SU-DHL-6 (cell line): Measurements from ENCODE around the gene ATE1.

ENCODE experiments used
- H2AFZ ChIP-seq: fragments of 200-600 bp; sonication (generic); 2 replicates; pipeline ENCODE4 v1.6.1; 2014; ENCODE audit warnings: low read depth, mild to moderate bottlenecking, moderate library complexity, mixed read lengths, antibody characterized with exemption, low read length; ENCODE audit not compliant: severe bottlenecking
- H3F3A ChIP-seq: fragments of 200-600 bp; shearing (Covaris generic); 2 replicates; pipeline ENCODE4 v1.6.0; 2016; ENCODE audit warnings: antibody characterized with exemption, mild to moderate bottlenecking; ENCODE audit not compliant: insufficient read depth
- H3K27ac ChIP-seq: fragments of 200-600 bp; sonication (generic); 2 replicates; pipeline ENCODE4 v1.5.1; 2016; ENCODE audit warnings: low read depth, mild to moderate bottlenecking, low read length, moderate library complexity, mixed read lengths
- H3K27me3 ChIP-seq: fragments of 200-600 bp; sonication (generic), shearing (Covaris generic); 2 replicates; pipeline ENCODE4 v1.6.0; 2014; ENCODE audit warnings: mild to moderate bottlenecking, low read length
- H3K36me3 ChIP-seq: fragments of 200-600 bp; sonication (generic); 2 replicates; pipeline ENCODE4 v1.6.1; 2014; ENCODE audit warnings: mild to moderate bottlenecking, low read length, mixed read lengths
- H3K4me2 ChIP-seq: fragments of 300-600, 200-600 bp; shearing (Covaris generic), sonication (generic); 2 replicates; pipeline ENCODE4 v1.6.0; 2014; ENCODE audit warnings: low read length, low read depth, mild to moderate bottlenecking; ENCODE audit not compliant: poor library complexity, severe bottlenecking
- H3K4me3 ChIP-seq: fragments of 200-600 bp; sonication (generic); 2 replicates; pipeline ENCODE4 v1.5.1; 2014; ENCODE audit warnings: antibody characterized with exemption, low read length, mild to moderate bottlenecking, mixed read lengths; ENCODE audit not compliant: insufficient read depth, poor library complexity, severe bottlenecking
- H3K79me2 ChIP-seq: fragments of 200-600 bp; sonication (generic); 2 replicates; pipeline ENCODE4 v1.6.1; 2014; ENCODE audit warnings: mild to moderate bottlenecking, low read length, moderate library complexity; ENCODE audit not compliant: insufficient read depth
- H3K9ac ChIP-seq: fragments of 200-600 bp; sonication (generic); 2 replicates; pipeline ENCODE4 v1.7.0; 2014; ENCODE audit warnings: mild to moderate bottlenecking, low read length
- H3K9me2 ChIP-seq: fragments of 200-600 bp; sonication (generic); replicated peaks from 2 replicates; pipeline ENCODE4 v1.6.1; 2014; ENCODE audit warnings: low read length; ENCODE audit not compliant: insufficient read depth
- H3K9me3 ChIP-seq: fragments of 200-600 bp; sonication (generic); 2 replicates; pipeline ENCODE4 v1.6.1; 2014; ENCODE audit warnings: low read length, mixed read lengths; ENCODE audit not compliant: insufficient read depth
- H4K20me1 ChIP-seq: fragments of 200-600 bp; sonication (generic); 2 replicates; pipeline ENCODE4 v1.6.1; 2014; ENCODE audit warnings: low read depth, mild to moderate bottlenecking, antibody characterized with exemption, low read length, moderate library complexity, mixed read lengths
- CTCF ChIP-seq: fragments of 200-600 bp; sonication (generic); IDR thresholded peaks from one replicate; pipeline ENCODE4 v1.5.1; 2017; ENCODE audit warnings: antibody characterized with exemption, mild to moderate bottlenecking, low read length, moderate library complexity; ENCODE audit not compliant: insufficient read depth, poor library complexity, severe bottlenecking
- EZH2phosphoT487 ChIP-seq: fragments of 200-600 bp; sonication (generic), shearing (Covaris generic); conservative IDR thresholded peaks from 2 replicates; pipeline ENCODE4 v1.6.1; 2018; ENCODE audit warnings: mild to moderate bottlenecking, antibody characterized with exemption, low read length, moderate library complexity, mixed read lengths

Gene ATE1

GRCh38 chr10:121914661-121915060 lies 13.2 kb downstream of the ATE1 start:
- H3K4me2 ChIP-seq: no peak overlapping the region
- H3F3A ChIP-seq: no peaks in the 10 kb centered on the region
- H2AFZ ChIP-seq: no peak overlapping the region
- H3K79me2 ChIP-seq: 0 out of 2 replicates have a peak, but pooled peaks cover 5% of the 10 kb centered on the region
- no peaks in the 10 kb centered on the region for H4K20me1 ChIP-seq
- no peak overlapping the region for H3K9ac ChIP-seq
- peaks cover 8% of the 10 kb centered on the region; the same call in 1 of the 2 replicates for H3K36me3 ChIP-seq
- TF ChIP-seq CTCF (no peak), EZH2phosphoT487 (no peak)
- H3K4me3 ChIP-seq: no peak overlapping the region
- H3K9me3 ChIP-seq: no peaks in the 10 kb centered on the region
- no peak overlapping the region for H3K27ac ChIP-seq
- no peaks in the 10 kb centered on the region for H3K27me3 ChIP-seq
- no peaks in the 10 kb centered on the region for H3K9me2 ChIP-seq

GRCh38 chr10:121911421-121911697 lies 16.5 kb downstream of the ATE1 start:
- H3K27ac ChIP-seq: no peak overlapping the region
- TF ChIP-seq EZH2phosphoT487 (no peak), CTCF (no peak)
- H3K36me3 ChIP-seq: peaks cover 8% of the 10 kb centered on the region; the same call in 1 of the 2 replicates
- no peaks in the 10 kb centered on the region for H3F3A ChIP-seq
- no peak overlapping the region for H3K9ac ChIP-seq
- H3K4me3 ChIP-seq: no peak overlapping the region
- H3K79me2 ChIP-seq: 0 out of 2 replicates have a peak, but pooled peaks cover 5% of the 10 kb centered on the region
- no peaks in the 10 kb centered on the region for H4K20me1 ChIP-seq
- no peaks in the 10 kb centered on the region for H3K9me2 ChIP-seq
- no peak overlapping the region for H2AFZ ChIP-seq
- H3K4me2 ChIP-seq: no peak overlapping the region
- no peaks in the 10 kb centered on the region for H3K9me3 ChIP-seq
- no peaks in the 10 kb centered on the region for H3K27me3 ChIP-seq

GRCh38 chr10:121910673-121911420 lies 17.0 kb downstream of the ATE1 start:
- 0 out of 2 replicates have a peak, but pooled peaks cover 5% of the 10 kb centered on the region for H3K79me2 ChIP-seq
- no peaks in the 10 kb centered on the region for H3F3A ChIP-seq
- H3K9ac ChIP-seq: no peak overlapping the region
- H3K36me3 ChIP-seq: peaks cover 8% of the 10 kb centered on the region; the same call in 1 of the 2 replicates
- TF ChIP-seq EZH2phosphoT487 (no peak), CTCF (no peak)
- H3K9me3 ChIP-seq: no peaks in the 10 kb centered on the region
- H3K4me2 ChIP-seq: no peak overlapping the region
- no peaks in the 10 kb centered on the region for H3K9me2 ChIP-seq
- no peak overlapping the region for H2AFZ ChIP-seq
- no peaks in the 10 kb centered on the region for H3K27me3 ChIP-seq
- H3K27ac ChIP-seq: no peak overlapping the region
- H4K20me1 ChIP-seq: no peaks in the 10 kb centered on the region
- no peak overlapping the region for H3K4me3 ChIP-seq
